Panc1 (cell line): ENCODE results near the gene LYSMD4. TPM values are rescaled to one million over a fixed set of nuclear protein-coding genes. Genes with fewer than 3 reads are reported as not detected.

Experiments used
- ATAC-seq: fragments of 200-7000 bp; cut with Tn5 transposase; 2 replicates; pipeline ENCODE4 v1.9.1; 2020; ENCODE audit warnings: mild to moderate bottlenecking, moderate library complexity
- BruUV-seq: library from RNA; stranded (reverse); fragments of 400-500 nt; replicated peaks from 2 replicates; lab custom pipeline; 2021; lab: Mats Ljungman, UMichigan
- CTCF ChIA-PET: fragments of 300-600 bp; sonication (Branson Sonifier 250); formaldehyde crosslinking; loops from one replicate; lab custom pipeline; 2022; ENCODE audit warnings: antibody characterized with exemption; lab: Charles Lee
- POLR2A ChIA-PET: fragments of 300-600 bp; sonication (Branson Sonifier 250); formaldehyde crosslinking; loops from one replicate; lab custom pipeline; 2022; ENCODE audit warnings: antibody characterized with exemption; lab: Charles Lee
- DNase-seq: peaks from one replicate; pipeline ENCODE4 v3.0.0-alpha.2; 2010; ENCODE audit warnings: low read depth, low spot score
- H3K27ac ChIP-seq: 2 replicates; pipeline ENCODE4 v1.5.1; 2011; ENCODE audit warnings: mild to moderate bottlenecking, low read length, inconsistent platforms
- H3K27me3 ChIP-seq: fragments of 200-500 bp; sonication (Bioruptor generic); 2 replicates; pipeline ENCODE4 v1.6.0; 2014; ENCODE audit warnings: low read length, inconsistent platforms; ENCODE audit not compliant: control insufficient read depth, insufficient read depth
- H3K36me3 ChIP-seq: fragments of 200-500 bp; sonication (Bioruptor generic); 2 replicates; pipeline ENCODE4 v1.5.1; 2014; ENCODE audit warnings: inconsistent platforms, mild to moderate bottlenecking, low read length, moderate library complexity; ENCODE audit not compliant: control insufficient read depth, insufficient read depth
- H3K4me1 ChIP-seq: 2 replicates; pipeline ENCODE4 v1.5.1; 2011; ENCODE audit warnings: inconsistent platforms, mild to moderate bottlenecking, low read length, moderate library complexity; ENCODE audit not compliant: control insufficient read depth, insufficient read depth
- H3K4me3 ChIP-seq, 2 experiments: 2 replicates each; pipeline ENCODE4 v1.5.1; 2011 to 2012; ENCODE audit warnings: low read depth in 2 of 2, low read length in 2 of 2, mild to moderate bottlenecking in 2 of 2, inconsistent platforms in 1 of 2, moderate library complexity in 1 of 2
- H3K9me3 ChIP-seq: fragments of 200-500 bp; sonication (Bioruptor generic); 2 replicates; pipeline ENCODE4 v1.5.1; 2014; ENCODE audit warnings: low read depth, mild to moderate bottlenecking, inconsistent platforms, low read length, moderate library complexity; ENCODE audit not compliant: control insufficient read depth, insufficient read depth
- POLR2AphosphoS5 ChIP-seq: IDR thresholded peaks from 2 replicates; pipeline ENCODE4 v1.6.1; 2012; ENCODE audit warnings: mild to moderate bottlenecking, low read depth, low read length, moderate library complexity
- SIN3A ChIP-seq: IDR thresholded peaks from 2 replicates; pipeline ENCODE4 v1.6.1; 2012; ENCODE audit warnings: low read depth, mild to moderate bottlenecking, low read length, moderate library complexity, borderline replicate concordance; ENCODE audit not compliant: insufficient read depth
- TCF7L2 ChIP-seq: IDR thresholded peaks from 2 replicates; pipeline ENCODE4 v1.6.1; 2011; ENCODE audit warnings: mild to moderate bottlenecking, low read depth, low read length, inconsistent platforms
- in situ Hi-C: cut with HindIII; loops from 2 replicates; pipeline ENCODE4 v1.10.0; 2016; ENCODE audit warnings: low sequenced_read_pairs, low pct_unique_long_range_greater_than_20kb
- intact Hi-C: fragments of 100-400 bp; cut with micrococcal nuclease; formaldehyde crosslinking; loops from one replicate; pipeline ENCODE4 v1.10.0; 2022; ENCODE audit not compliant: unreplicated experiment
- total RNA-seq: library from RNA; stranded (reverse); gene quantifications from one replicate; pipeline ENCODE4 v1.2.1, GENCODE V29; 2021; ENCODE audit not compliant: unreplicated experiment
- TF ChIP-seq, protein P1 (sequence below): fragments of 450-650 bp; IDR thresholded peaks from 2 replicates; pipeline ENCODE4 v1.5.1; 2017; ENCODE audit warnings: mild to moderate bottlenecking
- TF ChIP-seq, protein P2 (sequence below), 2 experiments: IDR thresholded peaks; 2 replicates each; pipeline ENCODE4 v1.6.1; 2011 to 2012; ENCODE audit warnings: low read depth in 2 of 2, control low read depth in 1 of 2, low read length in 1 of 2, mild to moderate bottlenecking in 1 of 2, moderate library complexity in 1 of 2; ENCODE audit not compliant: insufficient read depth in 1 of 2

LYSMD4 gene
- total RNA-seq, 1 experiment from 2014 or later = 8.9 TPM

DNA sequence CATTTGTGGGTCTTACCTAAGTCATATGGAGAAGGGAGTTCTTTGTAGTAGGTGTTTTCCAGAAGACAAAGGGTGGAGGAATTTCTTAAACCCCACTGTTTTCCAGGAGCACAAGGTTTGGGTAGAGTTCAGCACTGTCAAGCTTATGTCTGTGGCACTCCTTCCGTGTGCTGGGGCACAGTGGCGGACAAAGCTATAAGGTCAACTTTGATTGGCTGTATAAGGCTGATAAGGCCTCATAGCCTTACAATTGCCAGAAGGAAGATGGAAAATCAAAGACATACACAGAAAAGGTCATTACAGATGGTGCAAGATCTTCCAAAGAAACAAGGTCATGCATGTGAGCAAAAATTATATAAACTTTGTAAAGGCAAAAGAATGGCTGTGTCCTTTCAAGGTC is 3.5 kb upstream of the LYSMD4 start:
- intact Hi-C loops = no loop called here
- TF ChIP-seq SIN3A (no peak), TCF7L2 (no peak), POLR2AphosphoS5 (no peak)
- TF ChIP-seq, protein P1, sequence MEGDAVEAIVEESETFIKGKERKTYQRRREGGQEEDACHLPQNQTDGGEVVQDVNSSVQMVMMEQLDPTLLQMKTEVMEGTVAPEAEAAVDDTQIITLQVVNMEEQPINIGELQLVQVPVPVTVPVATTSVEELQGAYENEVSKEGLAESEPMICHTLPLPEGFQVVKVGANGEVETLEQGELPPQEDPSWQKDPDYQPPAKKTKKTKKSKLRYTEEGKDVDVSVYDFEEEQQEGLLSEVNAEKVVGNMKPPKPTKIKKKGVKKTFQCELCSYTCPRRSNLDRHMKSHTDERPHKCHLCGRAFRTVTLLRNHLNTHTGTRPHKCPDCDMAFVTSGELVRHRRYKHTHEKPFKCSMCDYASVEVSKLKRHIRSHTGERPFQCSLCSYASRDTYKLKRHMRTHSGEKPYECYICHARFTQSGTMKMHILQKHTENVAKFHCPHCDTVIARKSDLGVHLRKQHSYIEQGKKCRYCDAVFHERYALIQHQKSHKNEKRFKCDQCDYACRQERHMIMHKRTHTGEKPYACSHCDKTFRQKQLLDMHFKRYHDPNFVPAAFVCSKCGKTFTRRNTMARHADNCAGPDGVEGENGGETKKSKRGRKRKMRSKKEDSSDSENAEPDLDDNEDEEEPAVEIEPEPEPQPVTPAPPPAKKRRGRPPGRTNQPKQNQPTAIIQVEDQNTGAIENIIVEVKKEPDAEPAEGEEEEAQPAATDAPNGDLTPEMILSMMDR = no peak
- TF ChIP-seq, protein P2, sequence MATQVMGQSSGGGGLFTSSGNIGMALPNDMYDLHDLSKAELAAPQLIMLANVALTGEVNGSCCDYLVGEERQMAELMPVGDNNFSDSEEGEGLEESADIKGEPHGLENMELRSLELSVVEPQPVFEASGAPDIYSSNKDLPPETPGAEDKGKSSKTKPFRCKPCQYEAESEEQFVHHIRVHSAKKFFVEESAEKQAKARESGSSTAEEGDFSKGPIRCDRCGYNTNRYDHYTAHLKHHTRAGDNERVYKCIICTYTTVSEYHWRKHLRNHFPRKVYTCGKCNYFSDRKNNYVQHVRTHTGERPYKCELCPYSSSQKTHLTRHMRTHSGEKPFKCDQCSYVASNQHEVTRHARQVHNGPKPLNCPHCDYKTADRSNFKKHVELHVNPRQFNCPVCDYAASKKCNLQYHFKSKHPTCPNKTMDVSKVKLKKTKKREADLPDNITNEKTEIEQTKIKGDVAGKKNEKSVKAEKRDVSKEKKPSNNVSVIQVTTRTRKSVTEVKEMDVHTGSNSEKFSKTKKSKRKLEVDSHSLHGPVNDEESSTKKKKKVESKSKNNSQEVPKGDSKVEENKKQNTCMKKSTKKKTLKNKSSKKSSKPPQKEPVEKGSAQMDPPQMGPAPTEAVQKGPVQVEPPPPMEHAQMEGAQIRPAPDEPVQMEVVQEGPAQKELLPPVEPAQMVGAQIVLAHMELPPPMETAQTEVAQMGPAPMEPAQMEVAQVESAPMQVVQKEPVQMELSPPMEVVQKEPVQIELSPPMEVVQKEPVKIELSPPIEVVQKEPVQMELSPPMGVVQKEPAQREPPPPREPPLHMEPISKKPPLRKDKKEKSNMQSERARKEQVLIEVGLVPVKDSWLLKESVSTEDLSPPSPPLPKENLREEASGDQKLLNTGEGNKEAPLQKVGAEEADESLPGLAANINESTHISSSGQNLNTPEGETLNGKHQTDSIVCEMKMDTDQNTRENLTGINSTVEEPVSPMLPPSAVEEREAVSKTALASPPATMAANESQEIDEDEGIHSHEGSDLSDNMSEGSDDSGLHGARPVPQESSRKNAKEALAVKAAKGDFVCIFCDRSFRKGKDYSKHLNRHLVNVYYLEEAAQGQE (IDR thresholded peaks at IDR 0.05; ENCODE audit: insufficient read depth in 1 of 2, low read depth in 2 of 2, low read length in 1 of 2) = no peak
- in situ Hi-C loops = no loop called here
- ATAC-seq (no peak), DNase-seq (no peak)
- H3K27me3 ChIP-seq = no peaks in the 10 kb centered on the region
- BruUV-seq = no TSS peak
- H3K27ac ChIP-seq = no peak overlapping the region
- no peak overlapping the region for H3K4me3 ChIP-seq
- H3K36me3 ChIP-seq = no peaks in the 10 kb centered on the region
- H3K9me3 ChIP-seq = no peaks in the 10 kb centered on the region
- POLR2A ChIA-PET = no interaction called here
- CTCF ChIA-PET = no interaction called here
- H3K4me1 ChIP-seq = peaks cover 5% of the 10 kb centered on the region; the same call in 1 of the 2 replicates

DNA sequence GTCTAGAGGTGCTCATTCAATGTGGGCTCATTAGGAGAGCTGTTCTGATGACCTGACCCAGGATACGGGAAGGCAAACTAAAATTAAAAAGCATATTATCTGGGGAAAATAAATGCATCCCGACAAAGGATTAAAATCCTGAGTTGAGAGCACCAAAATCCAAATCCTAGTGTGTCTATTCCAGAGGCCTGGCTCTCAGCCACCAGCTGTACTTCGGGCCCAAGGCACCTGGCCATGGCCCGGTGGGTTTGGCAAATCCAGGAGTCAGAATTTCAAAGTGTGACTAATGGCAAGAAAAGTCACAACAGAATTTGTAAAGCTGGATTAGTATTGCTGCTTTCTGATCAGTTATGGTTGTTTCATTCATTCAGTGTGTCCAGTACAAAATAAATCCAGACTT is 2.6 kb upstream of the LYSMD4 start:
- ChIA-PET POLR2A (no interaction called here), CTCF (no interaction called here)
- in situ Hi-C loops = no loop called here
- Histone ChIP-seq H3K27ac (no peak overlapping the region), H3K9me3 (no peaks in the 10 kb centered on the region), H3K27me3 (no peaks in the 10 kb centered on the region), H3K4me3 (no peak overlapping the region), H3K4me1 (peaks cover 5% of the 10 kb centered on the region; the same call in 1 of the 2 replicates), H3K36me3 (no peaks in the 10 kb centered on the region)
- ATAC-seq (no peak), DNase-seq (no peak)
- BruUV-seq = no TSS peak
- TF ChIP-seq SIN3A (no peak), TCF7L2 (no peak), POLR2AphosphoS5 (no peak)
- TF ChIP-seq, protein P1 = no peak
- TF ChIP-seq, protein P2 (IDR thresholded peaks at IDR 0.05; ENCODE audit: insufficient read depth in 1 of 2, low read depth in 2 of 2, low read length in 1 of 2) = no peak
- intact Hi-C loops = no loop called here
